ENCODE data around the gene CHSY1. TPM values are rescaled to one million over a fixed set of nuclear protein-coding genes. Genes with fewer than 3 reads are reported as not detected.
"Not testable (repeated sequence)": the region's sequence is repeated elsewhere in the genome, so short reads cannot be mapped to it uniquely, and the experiment has no call there.

CHSY1 gene
- total RNA-seq, 1 donor from 2014 or later = 29.7 TPM

GRCh38 chr15:101125881-101126428 is 125.9 kb downstream of the CHSY1 start:
- not testable (repeated sequence) for H3K27ac ChIP-seq (ENCODE audit: low read depth, low read length); H3K36me3 ChIP-seq (ENCODE audit: control insufficient read depth in 3 of 3, insufficient read depth in 3 of 3, low read length in 3 of 3); H3K9me3 ChIP-seq (ENCODE audit: control insufficient read depth in 3 of 3, low read length in 3 of 3); H3K27me3 ChIP-seq (ENCODE audit: control insufficient read depth in 3 of 3, insufficient read depth in 3 of 3, low read length in 3 of 3); H3K4me3 ChIP-seq (ENCODE audit: low read length in 3 of 3); H3K9ac ChIP-seq (ENCODE audit: low read depth in 1 of 3, low read length in 3 of 3)
- H3K4me1 ChIP-seq (ENCODE audit: control insufficient read depth in 3 of 3, insufficient read depth in 3 of 3, low read length in 3 of 3) = peaks cover 26 to 37% (median 26%) of the 10 kb centered on the region in 3 donors

Other genes with a start within 250 kb of the CHSY1 start
- 25.6 TPM for gene SELENOS, start 25.4 kb upstream of the CHSY1 start, total RNA-seq
- gene SNRPA1, start 43.2 kb upstream of the CHSY1 start, total RNA-seq = 14.1 TPM
- gene PCSK6, start 237.7 kb upstream of the CHSY1 start, total RNA-seq = 11.5 TPM

Measured in skeletal muscle tissue (tissue), 4 donors.